Measurements from ENCODE around the gene IDH3G. TPM values are rescaled to one million over a fixed set of nuclear protein-coding genes. Genes with fewer than 3 reads are reported as not detected.
A peak's percentile ranks its signal among the peaks of the same experiment; 100 is the strongest.

Gene IDH3G
- total and polyA plus RNA-seq, 2 of the 8 experiments (the other 6 are each of a cell fraction or from before 2014, with no cell fraction given), result 39.4 to 66.7 TPM

- H3K27me3 ChIP-seq (replicated peaks in 1 of 4; ENCODE audit: control insufficient read depth in 3 of 4, extremely low read depth in 1 of 4, insufficient read depth in 3 of 4, low read length in 3 of 4), result no peaks in the 10 kb centered on the region
- H2AFZ ChIP-seq (ENCODE audit: low read length), result no peak overlapping the region
- H3K79me1 ChIP-seq (ENCODE audit: low read depth, low read length), result no peaks in the 10 kb centered on the region
- no peaks in the 10 kb centered on the region; a peak in 1 of 7 replicates for H3K4me1 ChIP-seq (replicated peaks in 1 of 4; ENCODE audit: control insufficient read depth in 3 of 4, insufficient read depth in 4 of 4, low read length in 3 of 4)
- no peaks in the 10 kb centered on the region for H3K23me2 ChIP-seq (ENCODE audit: low read depth, low read length)
- H2BK20ac ChIP-seq (ENCODE audit: low read length), result no peak overlapping the region
- 90% methylated on average over 12 of the region's 12 CpGs; no CpG with 5 or more reads in 1 of the 2 experiments for WGBS, 2 experiments (ENCODE audit: extremely low coverage in 1 of 2, insufficient coverage in 1 of 2, insufficient read length in 1 of 2, insufficient replicate concordance in 2 of 2, low coverage in 1 of 2, low lambda C conversion rate in 2 of 2, missing lambda C conversion rate in 1 of 2)
- H2AK5ac ChIP-seq (ENCODE audit: low read depth, low read length), result no peak overlapping the region
- no peaks in the 10 kb centered on the region for H4K20me1 ChIP-seq (replicated peaks in 1 of 2; ENCODE audit: control insufficient read depth in 1 of 2, insufficient read depth in 2 of 2, low read length in 2 of 2)
- no peak overlapping the region for H4K8ac ChIP-seq (ENCODE audit: extremely low read depth, insufficient read depth, low read length)
- no peak overlapping the region for H3K14ac ChIP-seq (ENCODE audit: insufficient read length)
- H2BK120ac ChIP-seq (replicated peaks; ENCODE audit: low read depth, low read length), result no peak overlapping the region
- TF ChIP-seq NANOG (IDR thresholded peaks at IDR 0.05; ENCODE audit: insufficient read depth, low read depth, low read length, poor library complexity, severe bottlenecking), result no peak
- no peak for TF ChIP-seq HDAC2 (IDR thresholded peaks at IDR 0.05; ENCODE audit: borderline replicate concordance in 1 of 2, low read depth in 2 of 2, low read length in 2 of 2)
- TF ChIP-seq CREB1 (IDR thresholded peaks at IDR 0.05), result no peak
- no peak for TF ChIP-seq RXRA (IDR thresholded peaks at IDR 0.05; ENCODE audit: insufficient read depth, low read depth, low read length)
- TF ChIP-seq, protein P1, sequence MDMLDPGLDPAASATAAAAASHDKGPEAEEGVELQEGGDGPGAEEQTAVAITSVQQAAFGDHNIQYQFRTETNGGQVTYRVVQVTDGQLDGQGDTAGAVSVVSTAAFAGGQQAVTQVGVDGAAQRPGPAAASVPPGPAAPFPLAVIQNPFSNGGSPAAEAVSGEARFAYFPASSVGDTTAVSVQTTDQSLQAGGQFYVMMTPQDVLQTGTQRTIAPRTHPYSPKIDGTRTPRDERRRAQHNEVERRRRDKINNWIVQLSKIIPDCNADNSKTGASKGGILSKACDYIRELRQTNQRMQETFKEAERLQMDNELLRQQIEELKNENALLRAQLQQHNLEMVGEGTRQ (IDR thresholded peaks at IDR 0.05; ENCODE audit: low read length), result no peak
- TF ChIP-seq ATF3 (IDR thresholded peaks at IDR 0.05; ENCODE audit: insufficient read depth, low read depth, low read length), result no peak
- TF ChIP-seq GTF2F1 (IDR thresholded peaks at IDR 0.05; ENCODE audit: borderline replicate concordance, low read depth, low read length), result no peak
- TF ChIP-seq RBBP5 (IDR thresholded peaks at IDR 0.05; ENCODE audit: borderline replicate concordance, low read depth, low read length), result no peak
- H3K18ac ChIP-seq (ENCODE audit: extremely low read depth, low read length), result no peak overlapping the region
- ChIA-PET CTCF (ENCODE audit: partially characterized antibody) (interaction anchor here (0.6 kb wide), 1 partner anchor 757 kb away, joined by 3 read pairs; no protein-coding TSS in a partner anchor), POLR2A (ENCODE audit: partially characterized antibody) (interaction anchor here (2.0 kb wide), 1 partner anchor 23 kb away, joined by 5 read pairs; no protein-coding TSS in a partner anchor)
- no peaks in the 10 kb centered on the region for H3K9me3 ChIP-seq (ENCODE audit: insufficient read depth in 2 of 2, low read depth in 1 of 2, low read length in 1 of 2)
- no peak overlapping the region for H3K4me2 ChIP-seq (ENCODE audit: insufficient read depth in 1 of 2, low read depth in 2 of 2, low read length in 2 of 2)
- no peak overlapping the region for H3K27ac ChIP-seq (ENCODE audit: low read depth, low read length)
- no peak overlapping the region for H4K91ac ChIP-seq (replicated peaks; ENCODE audit: insufficient read length, low read length)
- no peak overlapping the region for H4K5ac ChIP-seq (ENCODE audit: insufficient read length, low read depth, low read length)
- no peaks in the 10 kb centered on the region for H3K36me3 ChIP-seq (ENCODE audit: control insufficient read depth in 2 of 4, insufficient read depth in 4 of 4, low read length in 3 of 4)
- DNase-seq (ENCODE audit: low read depth in 1 of 2, low spot score in 2 of 2), result no peak
- no peak overlapping the region for H2BK15ac ChIP-seq (ENCODE audit: low read length)
- no peak overlapping the region for H3K56ac ChIP-seq (replicated peaks; ENCODE audit: insufficient read length, low read depth, low read length)
- no peak overlapping the region for H3K9ac ChIP-seq (replicated peaks in 1 of 4; ENCODE audit: extremely low read depth in 1 of 4, low read depth in 3 of 4, low read length in 3 of 4)
- no peak overlapping the region for H3K4ac ChIP-seq (replicated peaks; ENCODE audit: insufficient read length, low read depth, low read length)
- no peak overlapping the region for H3K23ac ChIP-seq (ENCODE audit: insufficient read length)
- peak; percentile 39 for FAIRE-seq
- no peaks in the 10 kb centered on the region for H3K79me2 ChIP-seq (ENCODE audit: control insufficient read depth in 1 of 2, insufficient read depth in 2 of 2, low read length in 2 of 2)
- no peak overlapping the region for H2BK5ac ChIP-seq (ENCODE audit: low read depth, low read length)
- H2BK12ac ChIP-seq (ENCODE audit: low read depth, low read length), result no peak overlapping the region
- H3K4me3 ChIP-seq (ENCODE audit: extremely low read depth in 1 of 4, insufficient read depth in 2 of 4, low read depth in 3 of 4, low read length in 4 of 4), result no peak overlapping the region
Measured at GRCh38 chrX:153750127-153750774, 43.9 kb downstream of the IDH3G start.

All from H1 (cell line).